IPS DF 6.9 (cell line): Measurements from ENCODE around the gene ACVR1.

Experiments
- DNase-seq: peaks from one replicate; pipeline ENCODE4 v3.0.0-alpha.2; 2013; ENCODE audit warnings: low read depth, low spot score
- H3K27ac ChIP-seq: one replicate; pipeline ENCODE4 v1.5.1; 2013; ENCODE audit warnings: low read length, control low read depth
- H3K27me3 ChIP-seq: 2 replicates; pipeline ENCODE4 v1.6.1; 2013; ENCODE audit warnings: mild to moderate bottlenecking, low read length; ENCODE audit not compliant: control insufficient read depth, insufficient read depth
- H3K36me3 ChIP-seq: 2 replicates; pipeline ENCODE4 v1.6.1; 2013; ENCODE audit warnings: low read length; ENCODE audit not compliant: control insufficient read depth, insufficient read depth
- H3K4me1 ChIP-seq: 2 replicates; pipeline ENCODE4 v1.6.1; 2013; ENCODE audit warnings: low read length; ENCODE audit not compliant: control insufficient read depth, insufficient read depth
- H3K4me3 ChIP-seq: 2 replicates; pipeline ENCODE4 v1.5.1; 2013; ENCODE audit warnings: mild to moderate bottlenecking, low read length
- H3K9me3 ChIP-seq: 2 replicates; pipeline ENCODE4 v1.6.1; 2013; ENCODE audit warnings: low read length, inconsistent platforms; ENCODE audit not compliant: control insufficient read depth, insufficient read depth
- WGBS: extraction: QIAGEN DNeasy Blood & Tissue Kit; methylation state at CpG from one replicate; pipeline ENCODE4 v1.1.7; 2013; ENCODE audit warnings: mixed read lengths, missing lambda C conversion rate; ENCODE audit not compliant: insufficient read length, insufficient coverage; 5-methylcytosine and 5-hydroxymethylcytosine counted together

ACVR1 gene

DNA sequence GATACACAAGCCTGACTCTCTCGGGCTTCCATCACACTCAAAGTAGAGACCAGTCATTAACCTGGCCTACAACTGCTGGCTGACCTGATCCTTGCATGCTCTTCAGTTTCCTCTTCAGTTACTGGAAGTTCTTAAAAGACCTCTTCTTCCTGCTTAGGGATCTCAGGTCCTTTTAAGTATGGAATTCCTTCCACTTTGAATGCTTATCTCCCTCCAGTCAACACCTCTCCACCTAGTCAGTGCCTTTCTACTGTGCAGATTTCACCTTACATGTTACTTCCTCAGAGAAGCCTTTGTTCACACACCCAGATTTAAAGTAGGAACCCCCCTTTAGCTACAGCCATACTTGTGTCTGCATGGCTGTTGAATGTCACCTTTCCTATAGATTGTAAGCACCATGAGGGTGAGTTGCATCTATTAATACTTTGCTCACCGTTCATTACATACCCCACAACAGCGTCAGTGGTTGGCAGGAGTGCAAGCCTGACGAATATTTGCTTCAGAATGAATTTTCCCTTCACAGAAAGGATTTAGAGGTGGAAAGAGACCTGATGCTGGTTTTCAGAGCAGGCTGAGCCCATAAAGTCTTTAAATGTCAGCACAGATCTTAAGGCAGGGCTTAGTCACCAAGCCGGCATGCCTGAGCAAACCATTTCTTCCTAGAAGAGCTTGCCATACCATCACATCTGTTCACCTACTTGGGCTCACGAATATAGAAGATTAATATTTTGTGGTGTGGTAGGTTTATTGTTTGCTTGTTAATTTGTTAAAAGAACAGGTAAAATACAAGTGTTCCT is 90.1 kb downstream of the ACVR1 start:
- no peaks in the 10 kb centered on the region; the same call in 1 of the 2 replicates for H3K4me1 ChIP-seq
- DNase-seq, result no peak
- no peaks in the 10 kb centered on the region for H3K36me3 ChIP-seq
- no peak overlapping the region for H3K27ac ChIP-seq
- no peaks in the 10 kb centered on the region for H3K27me3 ChIP-seq
- H3K9me3 ChIP-seq, result no peaks in the 10 kb centered on the region
- WGBS, result no CpG with 5 or more reads among the region's 6 CpGs
- no peak overlapping the region for H3K4me3 ChIP-seq

DNA sequence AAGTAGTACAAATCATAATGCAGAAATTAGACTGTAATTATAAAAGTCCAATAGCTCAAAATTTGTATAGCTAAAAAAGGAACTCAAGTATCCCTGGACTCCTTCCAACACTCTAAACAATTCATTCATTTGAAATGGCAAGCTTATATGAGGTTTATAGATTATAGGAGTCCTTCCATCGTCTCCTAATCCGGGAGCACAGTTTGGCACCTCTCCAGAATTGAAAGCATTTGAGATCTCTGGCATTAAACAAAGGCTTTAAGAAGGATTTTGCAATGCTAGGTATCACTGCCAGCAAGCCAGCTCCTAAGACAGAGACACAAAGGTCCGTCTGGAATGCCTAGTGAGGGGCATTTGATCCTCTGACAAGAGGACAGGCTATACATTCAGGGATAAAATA is 90.9 kb downstream of the ACVR1 start:
- DNase-seq, result no peak
- Histone ChIP-seq H3K27ac (no peak overlapping the region), H3K9me3 (no peaks in the 10 kb centered on the region), H3K4me3 (no peak overlapping the region), H3K27me3 (no peaks in the 10 kb centered on the region), H3K36me3 (no peaks in the 10 kb centered on the region), H3K4me1 (no peaks in the 10 kb centered on the region; the same call in 1 of the 2 replicates)
- no CpG with 5 or more reads among the region's 3 CpGs for WGBS

GRCh38 chr2:157784823-157785175 is 91.3 kb downstream of the ACVR1 start:
- H3K27ac ChIP-seq, result no peak overlapping the region
- WGBS, result no CpG with 5 or more reads among the region's 5 CpGs

DNA sequence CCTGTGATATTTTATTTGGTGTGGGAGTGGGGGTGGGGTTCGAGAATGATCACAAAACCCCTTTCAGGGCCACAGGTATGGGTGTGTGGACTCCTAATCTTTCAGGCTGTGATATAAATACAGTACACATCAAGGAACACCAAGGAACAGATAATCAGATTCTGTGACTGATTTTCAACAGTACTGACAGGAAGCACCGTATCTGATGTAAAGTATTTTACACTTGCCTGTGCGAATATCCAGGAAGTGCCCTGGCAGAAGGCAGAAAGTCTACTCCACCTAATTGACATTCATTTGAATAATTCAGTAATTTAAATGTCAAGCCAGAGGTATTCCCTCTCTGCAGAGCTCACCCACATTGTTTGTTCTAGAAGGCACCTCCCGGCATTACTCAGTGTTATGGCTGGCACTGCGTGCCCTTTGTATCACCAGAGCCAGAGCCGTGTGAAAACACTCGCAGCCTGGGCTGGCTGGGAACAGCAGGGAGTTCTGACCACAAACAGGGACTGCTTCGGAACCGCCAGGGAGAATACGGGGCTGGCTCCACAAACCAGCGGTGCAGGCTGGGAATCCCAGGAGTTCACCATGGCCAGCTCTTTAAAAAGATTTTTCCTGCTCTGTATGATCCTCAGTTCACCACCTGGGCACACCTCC is 91.8 kb downstream of the ACVR1 start:
- Histone ChIP-seq H3K9me3 (no peaks in the 10 kb centered on the region), H3K4me3 (no peak overlapping the region), H3K4me1 (no peaks in the 10 kb centered on the region; the same call in 1 of the 2 replicates), H3K27me3 (no peaks in the 10 kb centered on the region), H3K36me3 (no peaks in the 10 kb centered on the region), H3K27ac (no peak overlapping the region)
- WGBS, result no CpG with 5 or more reads among the region's 11 CpGs
- DNase-seq, result no peak

More at GRCh38 chr2:157784823-157785175, 91.3 kb downstream of the ACVR1 start:
- Histone ChIP-seq H3K4me1 (no peaks in the 10 kb centered on the region; the same call in 1 of the 2 replicates), H3K4me3 (no peak overlapping the region), H3K36me3 (no peaks in the 10 kb centered on the region), H3K9me3 (no peaks in the 10 kb centered on the region), H3K27me3 (no peaks in the 10 kb centered on the region)
- no peak for DNase-seq

DNA sequence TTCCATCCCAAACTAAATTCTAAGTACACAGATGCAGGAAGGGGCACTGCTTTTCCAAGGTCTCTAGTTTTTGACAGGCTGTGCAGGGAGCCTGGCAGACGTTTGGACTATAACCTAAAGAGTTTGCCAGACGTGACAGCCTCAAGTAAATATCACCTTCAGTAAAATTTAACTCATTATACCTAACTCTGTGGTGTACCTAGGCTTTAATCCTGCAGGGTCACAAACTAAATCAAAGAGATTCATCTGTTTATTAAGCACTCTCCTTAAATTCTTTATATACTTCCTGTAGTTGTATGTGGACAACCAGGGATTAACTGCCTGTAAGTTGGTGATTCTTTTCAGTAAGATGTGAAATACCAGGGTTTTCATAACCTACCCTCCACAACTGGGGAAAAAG is 92.9 kb downstream of the ACVR1 start:
- Histone ChIP-seq H3K9me3 (no peaks in the 10 kb centered on the region), H3K36me3 (no peaks in the 10 kb centered on the region), H3K4me1 (no peaks in the 10 kb centered on the region; the same call in 1 of the 2 replicates), H3K4me3 (no peak overlapping the region), H3K27me3 (no peaks in the 10 kb centered on the region), H3K27ac (no peak overlapping the region)
- no CpG with 5 or more reads among the region's 2 CpGs for WGBS
- DNase-seq, result no peak

GRCh38 chr2:157782057-157782845 is 93.9 kb downstream of the ACVR1 start:
- WGBS, result no CpG with 5 or more reads among the region's 4 CpGs
- Histone ChIP-seq H3K4me1 (no peaks in the 10 kb centered on the region), H3K27ac (no peak overlapping the region), H3K27me3 (no peaks in the 10 kb centered on the region), H3K36me3 (no peaks in the 10 kb centered on the region), H3K4me3 (no peak overlapping the region), H3K9me3 (no peaks in the 10 kb centered on the region)
- no peak for DNase-seq

GRCh38 chr2:157780211-157780610 is 95.9 kb downstream of the ACVR1 start:
- DNase-seq, result no peak
- H3K27me3 ChIP-seq, result no peaks in the 10 kb centered on the region
- no peak overlapping the region for H3K4me3 ChIP-seq
- H3K36me3 ChIP-seq, result no peaks in the 10 kb centered on the region
- no peak overlapping the region for H3K27ac ChIP-seq
- no peaks in the 10 kb centered on the region for H3K9me3 ChIP-seq
- no CpG with 5 or more reads among the region's 9 CpGs for WGBS
- H3K4me1 ChIP-seq, result no peaks in the 10 kb centered on the region

DNA sequence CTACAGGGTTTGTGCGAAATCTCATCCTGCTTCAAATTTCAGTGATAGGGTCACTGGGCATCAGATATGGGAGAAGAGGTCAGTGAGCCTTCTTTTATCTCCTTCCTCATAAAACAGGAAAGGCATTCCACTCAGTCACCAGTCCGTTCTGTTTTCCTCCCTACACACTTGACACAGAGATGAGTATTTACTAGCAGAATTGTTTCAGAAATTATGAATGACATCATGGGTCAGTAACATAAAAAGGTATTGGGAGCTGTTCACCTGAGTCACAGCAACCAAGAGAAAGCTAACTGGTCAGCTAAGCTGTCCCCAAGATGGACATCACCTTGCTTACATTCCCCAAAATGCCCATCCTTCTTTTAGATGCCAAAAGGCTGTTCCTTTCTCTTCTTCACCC is 96.3 kb downstream of the ACVR1 start:
- no peak overlapping the region for H3K4me3 ChIP-seq
- no peaks in the 10 kb centered on the region for H3K9me3 ChIP-seq
- H3K36me3 ChIP-seq, result no peaks in the 10 kb centered on the region
- no CpG with 5 or more reads among the region's 2 CpGs for WGBS
- H3K4me1 ChIP-seq, result no peaks in the 10 kb centered on the region
- no peak for DNase-seq
- H3K27me3 ChIP-seq, result no peaks in the 10 kb centered on the region
- H3K27ac ChIP-seq, result no peak overlapping the region

DNA sequence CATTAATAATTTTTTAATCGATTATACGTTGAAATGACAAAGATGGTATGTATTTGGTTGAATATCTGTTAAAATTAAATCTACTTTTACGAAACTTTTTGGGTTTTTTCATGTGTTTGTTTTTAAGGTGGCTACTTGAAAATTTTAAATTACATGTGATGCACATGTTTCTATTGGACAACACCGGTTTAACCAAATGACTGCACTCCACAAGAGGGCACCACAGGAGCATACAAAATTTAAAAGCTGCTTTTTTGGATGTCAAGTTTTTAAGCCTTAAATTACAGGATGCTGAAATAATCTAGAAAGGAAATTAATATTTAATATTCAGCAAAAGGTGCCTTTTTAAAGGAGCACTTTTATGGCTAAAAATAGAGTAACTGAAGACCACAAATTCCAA is 98.7 kb downstream of the ACVR1 start:
- no peaks in the 10 kb centered on the region for H3K27me3 ChIP-seq
- no peaks in the 10 kb centered on the region for H3K36me3 ChIP-seq
- H3K9me3 ChIP-seq, result no peaks in the 10 kb centered on the region
- no peak overlapping the region for H3K27ac ChIP-seq
- no peak overlapping the region for H3K4me3 ChIP-seq
- DNase-seq, result no peak
- no peaks in the 10 kb centered on the region for H3K4me1 ChIP-seq
- WGBS, result 100% methylated on average over 2 of the region's 4 CpGs

GRCh38 chr2:157771234-157771633 is 104.9 kb downstream of the ACVR1 start:
- H3K9me3 ChIP-seq, result no peaks in the 10 kb centered on the region
- no peaks in the 10 kb centered on the region for H3K4me1 ChIP-seq
- WGBS, result no CpG with 5 or more reads among the region's 1 CpG
- no peak overlapping the region for H3K4me3 ChIP-seq
- no peak overlapping the region for H3K27ac ChIP-seq
- H3K36me3 ChIP-seq, result peaks cover 2% of the 10 kb centered on the region; the same call in 1 of the 2 replicates
- DNase-seq, result no peak
- no peaks in the 10 kb centered on the region for H3K27me3 ChIP-seq
